HCT116 (cell line): Measurements from ENCODE around the gene KHNYN. TPM values are rescaled to one million over a fixed set of nuclear protein-coding genes. Genes with fewer than 3 reads are reported as not detected.

Source experiments
- ATAC-seq: fragments of 200-7000 bp; cut with Tn5 transposase; 2 replicates; pipeline ENCODE4 v1.9.1; 2020; ENCODE audit warnings: mild to moderate bottlenecking, moderate library complexity
- BruUV-seq: library from RNA; stranded (reverse); fragments of 400-500 nt; replicated peaks from 2 replicates; lab custom pipeline; 2021; lab: Mats Ljungman, UMichigan
- CTCF ChIA-PET: fragments of 300-600 bp; sonication (Branson Sonifier 250); formaldehyde crosslinking; loops from one replicate; lab custom pipeline; 2021; ENCODE audit warnings: antibody characterized with exemption; lab: Charles Lee
- POLR2A ChIA-PET: fragments of 300-600, 350-600 bp; sonication (Branson Sonifier 250); formaldehyde crosslinking; loops from one replicate; lab custom pipeline; 2021; ENCODE audit warnings: antibody characterized with exemption; lab: Charles Lee
- RAD21 ChIA-PET, 2 experiments: fragments of 300-600 bp; sonication (Branson Sonifier 250); formaldehyde crosslinking; loops; one replicate each; lab custom pipeline; 2023; ENCODE audit warnings: low total read pairs in 2 of 2; ENCODE audit not compliant: uncharacterized antibody in 2 of 2, unreplicated experiment in 2 of 2, low non-redundant PET in 1 of 2; lab: Charles Lee
- DNase-seq: peaks from one replicate; pipeline ENCODE4 v3.0.0-alpha.2; 2010; ENCODE audit warnings: low read depth, low spot score
- H2AFZ ChIP-seq: fragments of 200-600 bp; shearing (Covaris generic), sonication (generic); 2 replicates; pipeline ENCODE4 v1.6.1; 2017; ENCODE audit warnings: low read depth, mixed run types, mixed read lengths, antibody characterized with exemption, low read length; ENCODE audit not compliant: poor library complexity, severe bottlenecking
- H3K27ac ChIP-seq: 2 replicates; pipeline ENCODE4 v1.5.1; 2012; ENCODE audit warnings: low read depth, low read length
- H3K27me3 ChIP-seq: fragments of 200-600 bp; sonication (generic); 2 replicates; pipeline ENCODE4 v1.6.1; 2016; ENCODE audit warnings: mixed run types, low read length, mixed read lengths; ENCODE audit not compliant: insufficient read depth
- H3K36me3 ChIP-seq, 2 experiments: fragments of 200-500 bp in 1 of 2; fragments of 200-600 bp in 1 of 2; sonication (Bioruptor generic) in 1 of 2; sonication (generic) in 1 of 2; 2 replicates each; pipeline versions ENCODE4 v1.5.1 to v1.6.1; 2014 to 2016; ENCODE audit warnings: low read length in 2 of 2, inconsistent platforms in 1 of 2, mixed read lengths in 1 of 2, mixed run types in 1 of 2; ENCODE audit not compliant: insufficient read depth in 2 of 2, control insufficient read depth in 1 of 2
- H3K4me1 ChIP-seq, 2 experiments: fragments of 200-600 bp in 1 of 2; sonication (generic) in 1 of 2; 2 replicates each; pipeline versions ENCODE4 v1.5.1 to v1.6.1; 2012 to 2017; ENCODE audit warnings: low read length in 2 of 2, inconsistent platforms in 1 of 2, mild to moderate bottlenecking in 1 of 2, mixed read lengths in 1 of 2, mixed run types in 1 of 2, moderate library complexity in 1 of 2; ENCODE audit not compliant: insufficient read depth in 2 of 2, control insufficient read depth in 1 of 2
- H3K4me2 ChIP-seq: fragments of 200-600 bp; sonication (generic); 2 replicates; pipeline ENCODE4 v1.6.1; 2017; ENCODE audit warnings: mixed run types, low read length, mixed read lengths
- H3K4me3 ChIP-seq, 2 experiments: fragments of 200-600 bp in 1 of 2; sonication (generic) in 1 of 2; replicated peaks in 1 of 2; 2 replicates each; pipeline ENCODE4 v1.5.1; 2011 to 2016; ENCODE audit warnings: low read length in 2 of 2, control low read depth in 1 of 2, low read depth in 1 of 2, mild to moderate bottlenecking in 1 of 2, mixed read lengths in 1 of 2, mixed run types in 1 of 2
- H3K79me2 ChIP-seq: fragments of 200-600 bp; sonication (generic); 2 replicates; pipeline ENCODE4 v1.6.1; 2017; ENCODE audit warnings: mild to moderate bottlenecking, mixed run types, low read length, moderate library complexity, mixed read lengths; ENCODE audit not compliant: insufficient read depth
- H3K9ac ChIP-seq: fragments of 200-600 bp; sonication (generic); 2 replicates; pipeline ENCODE4 v1.6.1; 2016; ENCODE audit warnings: low read length, mixed read lengths
- H3K9me2 ChIP-seq: fragments of 200-600 bp; sonication (generic), shearing (Covaris generic); 2 replicates; pipeline ENCODE4 v1.6.1; 2017; ENCODE audit warnings: mixed run types, mild to moderate bottlenecking, moderate library complexity; ENCODE audit not compliant: insufficient read depth
- H3K9me3 ChIP-seq, 2 experiments: fragments of 200-500 bp in 1 of 2; fragments of 200-600 bp in 1 of 2; sonication (Bioruptor generic) in 1 of 2; sonication (generic) in 1 of 2; 2 replicates each; pipeline ENCODE4 v1.6.1; 2014 to 2017; ENCODE audit warnings: low read length in 2 of 2, mixed read lengths in 2 of 2, inconsistent platforms in 1 of 2, low read depth in 1 of 2, mild to moderate bottlenecking in 1 of 2, mixed run types in 1 of 2, moderate library complexity in 1 of 2; ENCODE audit not compliant: control insufficient read depth in 1 of 2, insufficient read depth in 1 of 2
- H4K20me1 ChIP-seq: fragments of 200-600 bp; sonication (generic), shearing (Covaris generic); 2 replicates; pipeline ENCODE4 v1.6.1; 2017; ENCODE audit warnings: mixed run types, mild to moderate bottlenecking, moderate library complexity; ENCODE audit not compliant: insufficient read depth
- CEBPB ChIP-seq: IDR thresholded peaks from 2 replicates; pipeline ENCODE4 v1.6.1; 2012; ENCODE audit warnings: low read depth
- EGR1 ChIP-seq: IDR thresholded peaks from 2 replicates; pipeline ENCODE4 v1.6.1; 2012; ENCODE audit warnings: low read depth
- ELF1 ChIP-seq: IDR thresholded peaks from 2 replicates; pipeline ENCODE4 v1.6.1; 2012; ENCODE audit warnings: low read depth, borderline replicate concordance
- EZH2 ChIP-seq: fragments of 200-600 bp; sonication (generic); IDR thresholded peaks from 2 replicates; pipeline ENCODE4 v1.6.1; 2017; ENCODE audit warnings: antibody characterized with exemption, mixed run types
- FOSL1 ChIP-seq: IDR thresholded peaks from 2 replicates; pipeline ENCODE4 v1.6.1; 2012; ENCODE audit warnings: low read depth
- JUND ChIP-seq: IDR thresholded peaks from 2 replicates; pipeline ENCODE4 v1.6.1; 2012
- POLR2A ChIP-seq: IDR thresholded peaks from 2 replicates; pipeline ENCODE4 v1.7.0; 2011; ENCODE audit warnings: borderline replicate concordance; ENCODE audit not compliant: insufficient read depth, insufficient read length; ENCODE audit errors: extremely low read depth
- POLR2AphosphoS5 ChIP-seq: IDR thresholded peaks from 2 replicates; pipeline ENCODE4 v1.6.1; 2011; ENCODE audit warnings: mild to moderate bottlenecking, low read depth, low read length, moderate library complexity
- SIN3A ChIP-seq: IDR thresholded peaks from 2 replicates; pipeline ENCODE4 v1.6.1; 2012; ENCODE audit warnings: low read depth
- SP1 ChIP-seq: IDR thresholded peaks from 2 replicates; pipeline ENCODE4 v1.6.1; 2012; ENCODE audit warnings: low read depth
- SRF ChIP-seq: IDR thresholded peaks from 2 replicates; pipeline ENCODE4 v1.6.1; 2012; ENCODE audit warnings: low read depth
- TCF7L2 ChIP-seq: IDR thresholded peaks from 2 replicates; pipeline ENCODE4 v1.7.0; 2011; ENCODE audit warnings: borderline replicate concordance, inconsistent platforms; ENCODE audit not compliant: insufficient read depth, insufficient read length; ENCODE audit errors: extremely low read depth
- YY1 ChIP-seq: IDR thresholded peaks from 2 replicates; pipeline ENCODE4 v1.6.1; 2011; ENCODE audit warnings: low read length, low read depth, moderate library complexity, mild to moderate bottlenecking; ENCODE audit not compliant: insufficient replicate concordance; ENCODE audit errors: extremely low read depth
- intact Hi-C: fragments of 100-400 bp; cut with micrococcal nuclease; formaldehyde crosslinking; loops from 2 replicates; pipeline ENCODE4 v1.10.0; 2022
- total RNA-seq: library from RNA; stranded (reverse); gene quantifications from one replicate; pipeline ENCODE4 v1.2.1, GENCODE V29; 2021; ENCODE audit not compliant: unreplicated experiment
- TF ChIP-seq, protein P1 (sequence below): IDR thresholded peaks from 2 replicates; pipeline ENCODE4 v1.6.1; 2011; ENCODE audit warnings: mild to moderate bottlenecking, low read length, moderate library complexity; ENCODE audit not compliant: insufficient replicate concordance; ENCODE audit errors: extremely low read depth

KHNYN gene
- total RNA-seq, 1 experiment from 2014 or later = 50.1 TPM

DNA sequence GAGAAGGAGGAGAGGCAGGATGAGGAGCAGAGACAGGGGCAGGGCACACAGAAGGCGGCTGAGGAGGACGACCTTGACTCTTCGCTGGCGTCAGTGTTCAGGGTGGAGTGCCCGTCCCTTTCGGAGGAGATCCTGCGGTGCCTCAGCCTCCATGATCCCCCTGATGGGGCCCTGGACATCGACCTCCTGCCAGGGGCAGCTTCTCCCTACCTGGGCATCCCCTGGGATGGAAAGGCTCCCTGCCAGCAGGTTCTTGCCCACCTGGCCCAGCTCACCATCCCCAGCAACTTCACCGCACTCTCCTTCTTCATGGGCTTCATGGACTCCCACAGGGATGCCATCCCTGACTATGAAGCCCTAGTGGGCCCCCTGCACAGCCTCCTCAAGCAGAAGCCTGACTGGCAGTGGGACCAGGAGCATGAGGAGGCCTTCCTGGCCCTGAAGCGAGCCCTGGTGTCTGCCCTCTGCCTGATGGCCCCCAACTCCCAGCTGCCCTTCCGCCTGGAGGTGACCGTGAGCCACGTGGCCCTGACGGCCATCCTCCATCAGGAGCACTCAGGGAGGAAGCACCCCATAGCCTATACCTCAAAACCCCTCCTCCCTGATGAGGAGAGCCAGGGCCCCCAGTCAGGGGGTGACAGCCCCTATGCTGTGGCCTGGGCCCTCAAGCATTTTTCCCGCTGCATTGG lies 14.9 kb upstream of the KHNYN start:
- TF ChIP-seq EZH2 = no peak
- TF ChIP-seq FOSL1 = no peak
- no peak for TF ChIP-seq YY1
- TF ChIP-seq TCF7L2 = no peak
- TF ChIP-seq POLR2A = no peak
- TF ChIP-seq CEBPB = no peak
- no peak for TF ChIP-seq EGR1
- TF ChIP-seq, protein P1, sequence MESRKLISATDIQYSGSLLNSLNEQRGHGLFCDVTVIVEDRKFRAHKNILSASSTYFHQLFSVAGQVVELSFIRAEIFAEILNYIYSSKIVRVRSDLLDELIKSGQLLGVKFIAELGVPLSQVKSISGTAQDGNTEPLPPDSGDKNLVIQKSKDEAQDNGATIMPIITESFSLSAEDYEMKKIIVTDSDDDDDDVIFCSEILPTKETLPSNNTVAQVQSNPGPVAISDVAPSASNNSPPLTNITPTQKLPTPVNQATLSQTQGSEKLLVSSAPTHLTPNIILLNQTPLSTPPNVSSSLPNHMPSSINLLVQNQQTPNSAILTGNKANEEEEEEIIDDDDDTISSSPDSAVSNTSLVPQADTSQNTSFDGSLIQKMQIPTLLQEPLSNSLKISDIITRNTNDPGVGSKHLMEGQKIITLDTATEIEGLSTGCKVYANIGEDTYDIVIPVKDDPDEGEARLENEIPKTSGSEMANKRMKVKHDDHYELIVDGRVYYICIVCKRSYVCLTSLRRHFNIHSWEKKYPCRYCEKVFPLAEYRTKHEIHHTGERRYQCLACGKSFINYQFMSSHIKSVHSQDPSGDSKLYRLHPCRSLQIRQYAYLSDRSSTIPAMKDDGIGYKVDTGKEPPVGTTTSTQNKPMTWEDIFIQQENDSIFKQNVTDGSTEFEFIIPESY = no peak
- TF ChIP-seq POLR2AphosphoS5 = no peak
- TF ChIP-seq SIN3A = no peak
- TF ChIP-seq JUND = no peak
- no peak for TF ChIP-seq SP1
- no peak for TF ChIP-seq SRF
- no peak for TF ChIP-seq ELF1
- TF ChIP-seq, all 23 proteins: peak for 0
- DNase-seq (no peak), ATAC-seq (no peak)
- no peaks in the 10 kb centered on the region for H3K36me3 ChIP-seq
- no peaks in the 10 kb centered on the region for H3K27me3 ChIP-seq
- no peak overlapping the region for H3K4me3 ChIP-seq
- H3K4me2 ChIP-seq = no peak overlapping the region
- no peaks in the 10 kb centered on the region for H3K9me2 ChIP-seq
- H3K4me1 ChIP-seq = no peaks in the 10 kb centered on the region
- no peaks in the 10 kb centered on the region for H3K79me2 ChIP-seq
- H2AFZ ChIP-seq = no peak overlapping the region
- H3K9ac ChIP-seq = no peak overlapping the region
- no peaks in the 10 kb centered on the region for H4K20me1 ChIP-seq
- ChIA-PET POLR2A (no interaction called here), CTCF (no interaction called here), RAD21 (no interaction called here)
- no peaks in the 10 kb centered on the region for H3K9me3 ChIP-seq
- BruUV-seq = no TSS peak
- no peak overlapping the region for H3K27ac ChIP-seq
- intact Hi-C loops = no loop called here
